Measurements from ENCODE around the gene PHF13. TPM values are rescaled to one million over a fixed set of nuclear protein-coding genes. Genes with fewer than 3 reads are reported as not detected.
"Not testable (repeated sequence)": the region's sequence is repeated elsewhere in the genome, so short reads cannot be mapped to it uniquely, and the experiment has no call there.

PHF13 gene
- total and polyA plus RNA-seq, 8 donors, result 2.7 to 16.9 (median 6.2) TPM

DNA sequence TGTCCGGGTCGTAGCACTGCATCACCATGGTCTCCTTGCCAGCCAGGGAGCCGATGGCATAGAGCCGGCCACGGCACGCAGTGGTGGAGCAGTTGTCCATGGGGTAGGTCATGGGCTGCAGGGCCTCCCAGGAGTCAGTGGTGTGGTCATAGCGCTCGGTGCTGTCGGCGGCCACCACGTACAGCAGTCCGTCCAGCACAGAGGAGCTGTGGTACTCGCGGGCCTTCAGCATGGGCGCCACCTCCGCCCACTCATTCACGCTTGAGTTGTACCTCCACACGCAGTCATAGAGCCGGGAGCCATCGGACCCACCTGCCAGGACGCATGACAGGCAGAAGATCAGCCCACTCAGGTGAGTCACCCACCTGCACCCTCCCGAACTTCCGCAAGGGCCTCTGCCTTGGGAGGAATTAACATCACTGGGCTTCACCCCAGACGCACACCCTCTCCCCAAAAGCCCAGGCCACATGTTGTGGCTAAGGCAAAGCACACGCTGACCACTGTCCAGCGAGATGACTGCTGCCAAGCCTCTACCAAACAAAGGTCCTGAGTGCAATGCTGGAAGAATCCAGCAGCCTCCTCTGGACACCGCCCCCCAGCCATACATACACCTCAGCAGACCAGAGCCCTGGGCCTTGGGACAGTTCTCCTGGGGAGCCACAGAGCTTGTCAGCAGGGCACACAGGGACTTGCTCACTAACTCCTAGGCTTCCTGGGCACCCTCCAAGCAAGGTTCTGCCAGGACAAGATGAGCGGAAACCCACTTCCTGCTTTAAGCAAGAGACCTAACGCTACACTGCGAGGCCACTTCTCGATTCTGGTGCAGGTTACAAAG, 14.2 kb upstream of the PHF13 start:
- H3K4me1 ChIP-seq, result peaks cover 66 to 81% (median 75%) of the 10 kb centered on the region in 4 donors
- no peaks in the 10 kb centered on the region for H3K9me3 ChIP-seq
- TF ChIP-seq POLR2AphosphoS5 (IDR thresholded peaks at IDR 0.05) (no peak), POLR2A (IDR thresholded peaks at IDR 0.05) (no peak), EP300 (IDR thresholded peaks at IDR 0.05) (no peak)
- TF ChIP-seq, protein P1, sequence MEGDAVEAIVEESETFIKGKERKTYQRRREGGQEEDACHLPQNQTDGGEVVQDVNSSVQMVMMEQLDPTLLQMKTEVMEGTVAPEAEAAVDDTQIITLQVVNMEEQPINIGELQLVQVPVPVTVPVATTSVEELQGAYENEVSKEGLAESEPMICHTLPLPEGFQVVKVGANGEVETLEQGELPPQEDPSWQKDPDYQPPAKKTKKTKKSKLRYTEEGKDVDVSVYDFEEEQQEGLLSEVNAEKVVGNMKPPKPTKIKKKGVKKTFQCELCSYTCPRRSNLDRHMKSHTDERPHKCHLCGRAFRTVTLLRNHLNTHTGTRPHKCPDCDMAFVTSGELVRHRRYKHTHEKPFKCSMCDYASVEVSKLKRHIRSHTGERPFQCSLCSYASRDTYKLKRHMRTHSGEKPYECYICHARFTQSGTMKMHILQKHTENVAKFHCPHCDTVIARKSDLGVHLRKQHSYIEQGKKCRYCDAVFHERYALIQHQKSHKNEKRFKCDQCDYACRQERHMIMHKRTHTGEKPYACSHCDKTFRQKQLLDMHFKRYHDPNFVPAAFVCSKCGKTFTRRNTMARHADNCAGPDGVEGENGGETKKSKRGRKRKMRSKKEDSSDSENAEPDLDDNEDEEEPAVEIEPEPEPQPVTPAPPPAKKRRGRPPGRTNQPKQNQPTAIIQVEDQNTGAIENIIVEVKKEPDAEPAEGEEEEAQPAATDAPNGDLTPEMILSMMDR (IDR thresholded peaks at IDR 0.05), result no peak
- 47 to 66% (median 64%) methylated on average over 15 to 31 of the region's 31 CpGs for WGBS, 5 donors
- H3K4me3 ChIP-seq, result peak overlapping the region; percentile 77 to 98 (median 83)
- H3K27me3 ChIP-seq, result no peaks in the 10 kb centered on the region
- intact Hi-C loops (cut with DNase I; ENCODE audit: low total_unique reads), result no loop called here
- peaks cover 48 to 54% (median 49%) of the 10 kb centered on the region in 4 donors for H3K36me3 ChIP-seq
- DNase-seq, result peak in 1 of 2 donors; percentile 47
- H3K27ac ChIP-seq, result peak overlapping the region in 4 of 5 donors; percentile 98 to 100 (median 100)

DNA sequence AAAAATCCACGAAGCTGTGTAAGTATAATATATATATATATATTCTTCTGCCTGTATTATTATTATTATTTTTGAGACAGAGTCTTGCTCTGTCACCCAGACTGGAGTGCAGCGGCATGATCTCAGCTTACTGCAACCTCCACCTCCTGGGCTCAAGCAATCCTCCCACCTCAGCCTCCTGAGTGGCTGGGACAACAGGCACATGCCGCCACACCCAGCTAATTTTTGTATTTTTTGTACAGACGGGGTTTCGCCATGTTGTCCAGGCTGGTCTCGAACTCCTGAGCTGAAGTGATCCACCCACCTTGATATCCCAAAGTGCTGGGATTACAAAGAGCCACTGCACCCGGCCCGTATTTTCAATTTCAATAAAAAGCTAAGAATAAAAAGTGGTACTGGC, 13.5 kb upstream of the PHF13 start:
- DNase-seq; H3K9me3 ChIP-seq; H3K27me3 ChIP-seq; intact Hi-C loops (cut with DNase I; ENCODE audit: low total_unique reads): not testable (repeated sequence)
- Histone ChIP-seq H3K27ac (peak overlapping the region in 4 of 5 donors; percentile 98 to 100 (median 100)), H3K36me3 (peaks cover 41 to 48% (median 42%) of the 10 kb centered on the region in 4 donors), H3K4me1 (peaks cover 72 to 84% (median 76%) of the 10 kb centered on the region in 4 donors), H3K4me3 (peak overlapping the region; percentile 77 to 98 (median 83))
- WGBS, 5 donors, result 22 to 47% (median 40%) methylated on average over 8 of the region's 8 CpGs

DNA sequence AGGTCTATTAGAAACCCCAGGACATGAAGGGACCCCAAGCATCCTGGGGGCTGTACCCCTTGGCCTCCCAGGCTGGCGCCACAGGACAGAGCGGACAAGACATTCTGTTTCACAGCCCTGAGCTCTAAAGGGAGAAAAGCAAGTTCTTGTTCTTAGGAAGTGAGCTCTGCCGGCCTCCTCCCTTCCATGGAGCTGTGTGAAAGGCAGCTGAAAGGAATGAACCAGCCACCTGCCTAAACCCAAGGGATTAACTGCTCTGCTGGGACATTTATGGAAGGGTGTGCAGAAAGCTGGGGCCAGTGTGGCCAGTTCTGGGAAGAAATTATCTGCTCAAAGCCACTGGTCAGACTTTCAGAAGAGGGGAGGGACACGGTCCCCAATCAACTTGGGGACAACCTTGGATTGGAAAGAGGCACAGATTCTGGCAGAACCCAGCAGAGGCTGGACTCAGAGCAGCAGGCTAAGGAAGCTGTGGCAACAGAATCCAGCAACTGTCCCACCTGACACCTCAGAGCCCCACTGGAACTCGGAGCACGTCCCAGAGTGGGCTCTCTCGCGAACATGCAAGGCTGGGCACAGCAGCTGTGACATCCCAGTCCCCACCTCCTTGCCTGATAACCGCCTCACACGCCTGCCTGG, 13.0 kb upstream of the PHF13 start:
- no peaks in the 10 kb centered on the region for H3K9me3 ChIP-seq
- H3K4me1 ChIP-seq, result peaks cover 72 to 81% (median 76%) of the 10 kb centered on the region in 4 donors
- TF ChIP-seq, protein P1 (IDR thresholded peaks at IDR 0.05), result no peak
- no peak for TF ChIP-seq POLR2A (IDR thresholded peaks at IDR 0.05)
- no peak for TF ChIP-seq POLR2AphosphoS5 (IDR thresholded peaks at IDR 0.05)
- no peak for TF ChIP-seq EP300 (IDR thresholded peaks at IDR 0.05)
- H3K27ac ChIP-seq, result peak overlapping the region; percentile 98 to 100 (median 100)
- DNase-seq, result no peak
- H3K36me3 ChIP-seq, result peaks cover 36 to 42% (median 37%) of the 10 kb centered on the region in 4 donors
- WGBS, 5 donors, result 8 to 13% (median 9%) methylated on average over 10 of the region's 10 CpGs
- H3K4me3 ChIP-seq, result peak overlapping the region; percentile 77 to 98 (median 83)
- intact Hi-C loops (cut with DNase I; ENCODE audit: low total_unique reads), result no loop called here
- no peaks in the 10 kb centered on the region for H3K27me3 ChIP-seq

DNA sequence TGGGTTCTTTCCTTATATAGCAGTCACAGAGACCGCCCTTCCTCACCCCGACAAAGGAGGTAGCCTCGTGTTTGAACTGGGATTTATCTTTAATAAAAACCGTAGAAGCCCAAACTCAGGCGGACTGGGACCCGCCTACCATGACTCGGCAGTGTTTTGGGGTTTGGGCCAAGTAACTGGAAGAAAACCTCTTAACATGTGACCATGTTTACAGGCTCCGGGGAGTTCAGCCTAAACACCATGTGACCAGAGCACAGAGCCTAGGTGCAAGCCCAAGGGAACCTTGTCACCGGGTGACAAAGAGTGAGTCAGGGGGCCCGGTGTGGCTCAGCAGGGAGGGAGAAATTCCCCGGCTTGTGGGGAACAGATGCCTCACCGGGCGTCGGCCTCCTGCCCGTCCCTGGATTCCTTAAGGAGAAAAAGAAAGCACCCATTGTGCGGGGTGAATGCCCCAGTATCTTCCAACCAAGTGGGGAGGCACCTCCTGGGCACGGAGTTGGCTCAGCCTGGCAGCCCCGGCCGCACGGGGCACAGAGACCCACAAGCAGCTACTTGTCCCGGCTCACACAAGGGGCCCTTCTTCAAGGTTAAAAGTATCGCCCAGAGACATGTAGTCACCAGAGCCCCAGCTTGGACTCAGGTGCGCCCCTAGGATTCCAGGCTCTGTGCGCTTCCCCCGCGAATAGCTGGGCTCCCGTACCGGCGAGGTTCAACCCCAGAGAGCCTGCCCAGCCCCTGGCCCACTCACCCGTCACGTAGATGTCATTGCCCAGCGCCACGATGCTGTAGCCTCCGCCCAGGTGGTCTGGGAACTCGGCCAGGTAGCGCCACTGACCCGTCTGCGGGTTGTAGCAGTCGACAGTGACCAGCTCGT, 12.2 kb upstream of the PHF13 start:
- no peaks in the 10 kb centered on the region for H3K27me3 ChIP-seq
- H3K36me3 ChIP-seq, result peaks cover 29 to 35% (median 29%) of the 10 kb centered on the region in 4 donors
- TF ChIP-seq POLR2A (IDR thresholded peaks at IDR 0.05), result no peak
- TF ChIP-seq POLR2AphosphoS5 (IDR thresholded peaks at IDR 0.05), result peak; percentile 77 to 92 (median 90)
- H3K4me1 ChIP-seq, result peaks cover 68 to 74% (median 71%) of the 10 kb centered on the region in 4 donors
- H3K4me3 ChIP-seq, result peak overlapping the region; percentile 77 to 98 (median 83)
- no peaks in the 10 kb centered on the region for H3K9me3 ChIP-seq
- peak; percentile 83 to 87 for DNase-seq
- 0 to 1% (median 0%) methylated on average over 31 to 40 of the region's 40 CpGs for WGBS, 5 donors
- peak overlapping the region; percentile 98 to 100 (median 100) for H3K27ac ChIP-seq
- intact Hi-C loops (cut with DNase I; ENCODE audit: low total_unique reads), result no loop called here
